Transverse colon (tissue), 4 donors: ENCODE data around the gene CORO2A. TPM values are rescaled to one million over a fixed set of nuclear protein-coding genes. Genes with fewer than 3 reads are reported as not detected.

Experiments used
- DNase-seq: peaks from one replicate; pipeline ENCODE4 v3.0.0-alpha.2; 2019
- H3K27ac ChIP-seq, 4 donors: fragments of 200-600 bp; sonication (generic); 2 replicates each; pipeline ENCODE4 v1.5.1; 2016 to 2018; ENCODE audit warnings: inconsistent platforms in 4 of 4
- H3K27me3 ChIP-seq: fragments of 200-600 bp; sonication (generic); 2 replicates; pipeline ENCODE4 v1.5.1; 2017; ENCODE audit warnings: inconsistent platforms
- H3K36me3 ChIP-seq, 4 donors: fragments of 200-600 bp; sonication (generic); 2 replicates each; pipeline ENCODE4 v1.5.1; 2017 to 2019; ENCODE audit warnings: inconsistent platforms in 4 of 4
- H3K4me1 ChIP-seq, 4 donors: fragments of 200-600 bp; sonication (generic); 2 replicates each; pipeline ENCODE4 v1.5.1; 2017 to 2020; ENCODE audit warnings: inconsistent platforms in 4 of 4
- H3K4me3 ChIP-seq, 4 donors: fragments of 200-600 bp; sonication (generic); 1 replicate in 1 of 4; 2 replicates in 3 of 4; pipeline versions ENCODE4 v1.5.1 to v1.6.1; 2017 to 2019; ENCODE audit warnings: inconsistent platforms in 4 of 4
- H3K9me3 ChIP-seq, 2 donors: fragments of 200-600 bp; sonication (generic); 2 replicates each; pipeline ENCODE4 v1.5.1; 2017 to 2019; ENCODE audit warnings: inconsistent platforms in 2 of 2
- CTCF ChIP-seq, 5 experiments: fragments of 200-600 bp in 3 of 5; fragments of 450-650 bp in 2 of 5; sonication (generic) in 3 of 5; IDR thresholded peaks; 1 replicate in 2 of 5; 2 replicates in 3 of 5; pipeline ENCODE4 v1.5.1; 2016 to 2017; ENCODE audit warnings: antibody characterized with exemption in 5 of 5, inconsistent platforms in 3 of 5, mild to moderate bottlenecking in 2 of 5, moderate library complexity in 1 of 5
- EP300 ChIP-seq: sonication (generic); formaldehyde crosslinking; IDR thresholded peaks from one replicate; pipeline ENCODE4 v1.6.1; 2017; ENCODE audit warnings: antibody characterized with exemption, low read depth
- POLR2A ChIP-seq: fragments of 450-650 bp; IDR thresholded peaks from one replicate; pipeline ENCODE4 v1.6.1; 2016; ENCODE audit warnings: antibody characterized with exemption, mild to moderate bottlenecking, moderate library complexity
- POLR2AphosphoS5 ChIP-seq, 3 donors: sonication (generic); formaldehyde crosslinking; IDR thresholded peaks; one replicate each; pipeline ENCODE4 v1.6.1; 2016; ENCODE audit warnings: antibody characterized with exemption in 3 of 3
- WGBS, 2 donors: methylation state at CpG; one replicate each; pipeline ENCODE4 v1.1.5; 2018; ENCODE audit warnings: low coverage in 1 of 2; 5-methylcytosine and 5-hydroxymethylcytosine counted together
- in situ Hi-C, 4 donors: fragments of 200-750 bp; cut with MboI; loops; one replicate each; pipeline versions ENCODE4 v1.15.0 to v1.15.1; 2017; ENCODE audit warnings: low sequenced_read_pairs in 3 of 4, low pct_ligation_motif_present in 1 of 4, low pct_unique_long_range_greater_than_20kb in 1 of 4
- intact Hi-C: fragments of 100-400 bp; cut with DNase I; formaldehyde crosslinking; loops from one replicate; pipeline ENCODE4 v1.15.1; 2023; ENCODE audit warnings: low total_unique reads
- total RNA-seq, 4 donors: library from RNA; depleted of rRNA; stranded (reverse); fragments of >200 nt; gene quantifications; one replicate each; pipeline ENCODE4 v1.1.0, GENCODE V29; 2016

Gene CORO2A
- total RNA-seq, 4 donors from 2014 or later, result 10.0 to 59.1 (median 47.1) TPM

GRCh38 chr9:98150164-98150563, 42.3 kb downstream of the CORO2A start:
- no peak for TF ChIP-seq POLR2A
- no peak for TF ChIP-seq EP300
- TF ChIP-seq POLR2AphosphoS5 (IDR thresholded peaks at IDR 0.05), result no peak
- TF ChIP-seq CTCF (IDR thresholded peaks at IDR 0.05), result no peak
- Histone ChIP-seq H3K4me1 (peaks cover 10 to 21% (median 15%) of the 10 kb centered on the region in 4 donors), H3K4me3 (no peak overlapping the region), H3K27ac (no peak overlapping the region), H3K27me3 (no peaks in the 10 kb centered on the region), H3K9me3 (no peaks in the 10 kb centered on the region), H3K36me3 (peaks cover 0 to 4% (median 0%) of the 10 kb centered on the region in 4 donors)
- in situ Hi-C loops (no loop called here), intact Hi-C loops (no loop called here)
- WGBS, 2 donors, result 62 to 77% methylated on average over 2 to 7 of the region's 7 CpGs
- no peak for DNase-seq

- 78% methylated on average over 3 of the region's 3 CpGs; no CpG with 5 or more reads in 1 of the 2 donors for WGBS, 2 donors
- H3K9me3 ChIP-seq, result no peaks in the 10 kb centered on the region
- H3K27me3 ChIP-seq, result no peaks in the 10 kb centered on the region
- DNase-seq, result no peak
- no peak overlapping the region for H3K4me3 ChIP-seq
- TF ChIP-seq CTCF (IDR thresholded peaks at IDR 0.05) (no peak), POLR2A (no peak), EP300 (no peak), POLR2AphosphoS5 (IDR thresholded peaks at IDR 0.05) (no peak)
- intact Hi-C loops (no loop called here), in situ Hi-C loops (no loop called here)
- peaks cover 16 to 28% (median 22%) of the 10 kb centered on the region in 4 donors for H3K4me1 ChIP-seq
- no peak overlapping the region for H3K27ac ChIP-seq
- no peaks in the 10 kb centered on the region for H3K36me3 ChIP-seq
Observed at GRCh38 chr9:98149422-98149821, 43.0 kb downstream of the CORO2A start.

GRCh38 chr9:98148486-98148885, 44.0 kb downstream of the CORO2A start:
- Histone ChIP-seq H3K27ac (no peak overlapping the region), H3K36me3 (no peaks in the 10 kb centered on the region), H3K9me3 (no peaks in the 10 kb centered on the region), H3K4me3 (no peak overlapping the region), H3K27me3 (no peaks in the 10 kb centered on the region), H3K4me1 (peaks cover 21 to 36% (median 26%) of the 10 kb centered on the region in 4 donors)
- DNase-seq, result no peak
- intact Hi-C loops (no loop called here), in situ Hi-C loops (no loop called here)
- TF ChIP-seq POLR2A (no peak), POLR2AphosphoS5 (IDR thresholded peaks at IDR 0.05) (no peak)
- WGBS, 2 donors, result 81 to 82% methylated on average over 1 to 2 of the region's 2 CpGs

- no peaks in the 10 kb centered on the region for H3K9me3 ChIP-seq
- in situ Hi-C loops (no loop called here), intact Hi-C loops (no loop called here)
- WGBS, 2 donors, result 86 to 89% methylated on average over 2 of the region's 2 CpGs
- no peak for DNase-seq
- peak overlapping the region in 3 of 4 donors; percentile 84 to 86 (median 85) for H3K27ac ChIP-seq
- no peak overlapping the region for H3K4me3 ChIP-seq
- TF ChIP-seq EP300, result no peak
- no peak for TF ChIP-seq CTCF (IDR thresholded peaks at IDR 0.05)
- TF ChIP-seq POLR2A, result no peak
- TF ChIP-seq POLR2AphosphoS5 (IDR thresholded peaks at IDR 0.05), result no peak
- H3K27me3 ChIP-seq, result no peaks in the 10 kb centered on the region
- H3K36me3 ChIP-seq, result no peaks in the 10 kb centered on the region
- H3K4me1 ChIP-seq, result peaks cover 28 to 45% (median 34%) of the 10 kb centered on the region in 4 donors
Observed at GRCh38 chr9:98147582-98147981, 44.9 kb downstream of the CORO2A start.
